Neural cell (in vitro differentiated cells): ENCODE measurements around the gene RAET1G. TPM values are rescaled to one million over a fixed set of nuclear protein-coding genes. Genes with fewer than 3 reads are reported as not detected.
"Not testable (repeated sequence)": the region's sequence is repeated elsewhere in the genome, so short reads cannot be mapped to it uniquely, and the experiment has no call there.

ENCODE experiments used
- H2AFZ ChIP-seq: fragments of 200-600, 300-800 bp; sonication (generic), shearing (Covaris generic); 2 replicates; pipeline ENCODE4 v1.6.0; 2014; ENCODE audit warnings: low read depth, mild to moderate bottlenecking, antibody characterized with exemption, low read length, moderate library complexity
- H3F3A ChIP-seq: fragments of 200-600 bp; shearing (Covaris generic); 2 replicates; pipeline ENCODE4 v1.6.1; 2016; ENCODE audit warnings: mild to moderate bottlenecking, moderate library complexity, mixed read lengths, antibody characterized with exemption, low read length; ENCODE audit not compliant: insufficient read depth, poor library complexity, severe bottlenecking
- H3K27ac ChIP-seq: fragments of 200-600, 300-800 bp; sonication (generic), shearing (Covaris generic); 2 replicates; pipeline ENCODE4 v1.5.1; 2014; ENCODE audit warnings: mild to moderate bottlenecking, low read length, moderate library complexity
- H3K27me3 ChIP-seq: fragments of 300-800, 200-600 bp; sonication (generic), shearing (Covaris generic); 2 replicates; pipeline ENCODE4 v1.6.0; 2014; ENCODE audit warnings: mild to moderate bottlenecking, low read depth, low read length, moderate library complexity; ENCODE audit not compliant: insufficient read depth
- H3K36me3 ChIP-seq: fragments of 300-800, 200-600 bp; sonication (generic), shearing (Covaris generic); 2 replicates; pipeline ENCODE4 v1.5.1; 2014; ENCODE audit warnings: mild to moderate bottlenecking, antibody characterized with exemption, low read length, moderate library complexity; ENCODE audit not compliant: insufficient read depth
- H3K4me2 ChIP-seq: fragments of 300-800, 200-600 bp; sonication (generic), shearing (Covaris generic); 2 replicates; pipeline ENCODE4 v1.6.0; 2014; ENCODE audit warnings: mild to moderate bottlenecking, low read length
- H3K4me3 ChIP-seq: fragments of 300-800, 200-600 bp; sonication (generic), shearing (Covaris generic); 2 replicates; pipeline ENCODE4 v1.5.1; 2014; ENCODE audit warnings: mild to moderate bottlenecking, low read length, moderate library complexity
- H3K79me2 ChIP-seq: fragments of 200-600 bp; shearing (Covaris generic); replicated peaks from 2 replicates; pipeline ENCODE4 v1.6.0; 2014; ENCODE audit warnings: mild to moderate bottlenecking, low read length, moderate library complexity; ENCODE audit not compliant: insufficient read depth
- H3K9ac ChIP-seq: fragments of 300-800, 200-600 bp; sonication (generic), shearing (Covaris generic); 2 replicates; pipeline ENCODE4 v1.6.1; 2016; ENCODE audit warnings: mild to moderate bottlenecking, low read length, mixed read lengths
- H3K9me2 ChIP-seq: fragments of 200-600 bp; shearing (Covaris generic); 2 replicates; pipeline ENCODE4 v1.6.1; 2016; ENCODE audit warnings: mild to moderate bottlenecking, low read length, mixed read lengths; ENCODE audit not compliant: insufficient read depth
- H3K9me3 ChIP-seq: fragments of 200-600, 300-800 bp; sonication (generic), shearing (Covaris generic); 2 replicates; pipeline ENCODE4 v1.6.1; 2016; ENCODE audit warnings: mild to moderate bottlenecking, mixed run types, low read length, moderate library complexity, mixed read lengths
- H4K20me1 ChIP-seq: fragments of 200-600 bp; shearing (Covaris generic); 2 replicates; pipeline ENCODE4 v1.6.1; 2016; ENCODE audit warnings: mild to moderate bottlenecking, mixed run types; ENCODE audit not compliant: insufficient read depth
- EP300 ChIP-seq: fragments of 450-650 bp; conservative IDR thresholded peaks from 2 replicates; pipeline ENCODE4 v1.6.1; 2014; ENCODE audit warnings: antibody characterized with exemption, mild to moderate bottlenecking, moderate library complexity; ENCODE audit not compliant: poor library complexity, severe bottlenecking
- EZH2 ChIP-seq: fragments of 200-600, 300-800 bp; shearing (Covaris generic), sonication (generic); IDR thresholded peaks from 2 replicates; pipeline ENCODE4 v1.6.1; 2014; ENCODE audit warnings: antibody characterized with exemption, low read length, borderline replicate concordance, mild to moderate bottlenecking; ENCODE audit not compliant: insufficient read depth, poor library complexity, severe bottlenecking
- MXI1 ChIP-seq: fragments of 450-650 bp; conservative IDR thresholded peaks from 2 replicates; pipeline ENCODE4 v1.6.1; 2014; ENCODE audit warnings: antibody characterized with exemption, mild to moderate bottlenecking; ENCODE audit not compliant: poor library complexity, severe bottlenecking
- POLR2AphosphoS5 ChIP-seq: IDR thresholded peaks from 2 replicates; pipeline ENCODE4 v1.6.1; 2012
- RAD21 ChIP-seq: fragments of 450-650 bp; conservative IDR thresholded peaks from 2 replicates; pipeline ENCODE4 v1.6.1; 2014; ENCODE audit warnings: antibody characterized with exemption, mild to moderate bottlenecking, moderate library complexity
- SMC3 ChIP-seq: fragments of 450-650 bp; conservative IDR thresholded peaks from 2 replicates; pipeline ENCODE4 v1.6.1; 2014; ENCODE audit warnings: antibody characterized with exemption, mild to moderate bottlenecking, moderate library complexity; ENCODE audit not compliant: poor library complexity
- TAF1 ChIP-seq: IDR thresholded peaks from 2 replicates; pipeline ENCODE4 v1.6.1; 2012; ENCODE audit warnings: low read depth
- polyA plus RNA-seq: library from polyadenylated mRNA; depleted of rRNA; stranded (reverse); fragments of >200 nt; gene quantifications from 2 replicates; pipeline ENCODE4 v1.2.3, GENCODE V29; 2014
- TF ChIP-seq, protein P1 (sequence below): IDR thresholded peaks from 2 replicates; pipeline ENCODE4 v1.6.1; 2012; ENCODE audit warnings: borderline replicate concordance
- TF ChIP-seq, protein P2 (sequence below): fragments of 450-650 bp; IDR thresholded peaks from 2 replicates; pipeline ENCODE4 v1.5.1; 2014; ENCODE audit warnings: antibody characterized with exemption, mild to moderate bottlenecking, moderate library complexity; ENCODE audit not compliant: poor library complexity, severe bottlenecking

RAET1G gene
- polyA plus RNA-seq, 1 donor from 2014 or later: not detected

DNA sequence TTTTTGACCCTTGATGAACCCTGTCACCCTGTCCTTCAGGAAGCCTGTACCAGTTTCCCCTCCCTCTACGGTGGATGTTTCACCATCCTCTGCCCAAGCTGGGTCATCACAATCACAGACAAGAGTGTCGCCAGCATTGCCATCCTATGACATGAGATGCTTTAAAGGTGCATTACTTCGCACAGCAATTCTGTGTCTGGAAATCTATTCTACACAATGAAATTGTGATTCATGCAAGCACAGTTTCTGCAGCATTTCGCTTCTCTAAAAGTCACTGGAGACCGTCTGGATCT lies 16.4 kb upstream of the RAET1G start (continued):
- no peak for TF ChIP-seq MXI1

DNA sequence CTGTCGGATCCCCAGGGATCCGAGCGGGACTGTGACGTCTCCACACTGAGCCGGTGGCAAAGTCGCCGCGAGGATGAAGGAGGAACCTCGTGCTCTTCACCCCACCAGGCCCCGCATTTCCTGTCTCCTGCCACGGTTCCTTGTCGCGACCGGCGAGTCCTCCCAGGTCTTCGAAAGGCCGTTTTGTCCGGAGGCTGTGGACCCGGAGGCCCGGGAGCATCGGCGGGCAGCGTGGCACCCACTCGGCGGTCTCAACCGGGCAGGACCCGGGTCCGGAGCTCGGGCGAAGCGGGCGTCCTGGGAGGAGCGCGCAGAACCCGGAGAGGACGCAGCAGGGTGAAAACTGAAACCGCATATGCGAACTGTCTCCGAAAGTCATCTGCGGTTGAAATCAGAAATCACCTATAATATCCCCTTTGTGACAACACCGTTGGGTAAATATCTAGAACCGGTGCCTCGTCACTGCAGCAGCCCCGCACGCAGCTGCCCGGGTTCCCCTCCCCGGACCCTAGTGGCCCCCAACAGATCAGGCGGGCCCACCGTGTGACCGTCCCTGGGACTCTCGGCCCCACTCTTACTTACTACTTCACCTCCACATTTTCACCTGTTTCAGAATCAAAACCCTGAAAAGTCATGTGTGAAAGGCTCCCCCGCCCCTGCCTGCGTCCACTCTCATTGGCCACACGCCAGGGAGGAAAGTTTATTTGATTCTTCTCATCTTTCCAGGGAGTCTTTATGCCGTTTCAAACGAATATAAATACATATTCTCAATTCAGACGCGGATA lies 15.8 kb upstream of the RAET1G start:
- Histone ChIP-seq H3K27me3 (peaks cover 87% of the 10 kb centered on the region), H3K4me2 (no peak overlapping the region), H3K9me2 (no peaks in the 10 kb centered on the region), H3K9me3 (no peaks in the 10 kb centered on the region), H3K9ac (no peak overlapping the region), H3K27ac (no peak overlapping the region), H3K79me2 (no peaks in the 10 kb centered on the region), H3K4me3 (peak overlapping the region; percentile 54), H3K36me3 (no peaks in the 10 kb centered on the region), H2AFZ (no peak overlapping the region), H3F3A (no peaks in the 10 kb centered on the region), H4K20me1 (no peaks in the 10 kb centered on the region)
- peak; percentile 34 for TF ChIP-seq POLR2AphosphoS5
- TF ChIP-seq EP300: no peak
- peak; percentile 75 for TF ChIP-seq EZH2

DNA sequence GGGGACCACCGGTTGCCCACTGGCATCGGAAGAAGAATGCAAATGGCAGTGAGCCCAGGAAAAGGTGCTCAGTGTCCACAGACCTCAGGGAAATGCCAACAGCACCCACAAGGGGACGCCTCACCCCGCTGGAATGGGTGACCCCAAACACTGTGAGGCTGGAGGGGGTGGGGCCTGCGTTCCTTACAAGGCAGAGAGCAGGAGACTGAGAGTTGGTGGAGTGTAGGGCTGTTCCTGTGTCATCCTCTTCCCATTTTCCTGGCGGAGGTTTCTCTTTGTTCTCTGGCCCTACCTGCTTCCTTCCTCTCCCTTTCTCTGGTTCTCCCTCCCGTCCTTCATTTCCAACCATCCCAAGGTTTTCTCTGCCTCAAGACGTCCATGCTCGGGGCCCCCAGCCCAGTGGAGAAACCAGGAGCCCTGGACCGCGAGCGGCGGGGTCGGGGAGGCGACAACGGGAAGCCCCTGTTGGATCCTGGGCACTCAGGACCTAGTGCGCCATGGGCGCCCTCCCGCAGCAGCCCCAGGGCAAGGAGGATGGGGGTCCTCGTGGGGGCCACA lies 15.2 kb upstream of the RAET1G start:
- H3K79me2 ChIP-seq, H3K36me3 ChIP-seq, H3K9me3 ChIP-seq, H3K27ac ChIP-seq, H3K9ac ChIP-seq, H2AFZ ChIP-seq, H4K20me1 ChIP-seq, H3K9me2 ChIP-seq, H3F3A ChIP-seq, H3K4me2 ChIP-seq: not testable (repeated sequence)
- H3K4me3 ChIP-seq: peak overlapping the region; percentile 54
- peaks cover 90% of the 10 kb centered on the region for H3K27me3 ChIP-seq

DNA sequence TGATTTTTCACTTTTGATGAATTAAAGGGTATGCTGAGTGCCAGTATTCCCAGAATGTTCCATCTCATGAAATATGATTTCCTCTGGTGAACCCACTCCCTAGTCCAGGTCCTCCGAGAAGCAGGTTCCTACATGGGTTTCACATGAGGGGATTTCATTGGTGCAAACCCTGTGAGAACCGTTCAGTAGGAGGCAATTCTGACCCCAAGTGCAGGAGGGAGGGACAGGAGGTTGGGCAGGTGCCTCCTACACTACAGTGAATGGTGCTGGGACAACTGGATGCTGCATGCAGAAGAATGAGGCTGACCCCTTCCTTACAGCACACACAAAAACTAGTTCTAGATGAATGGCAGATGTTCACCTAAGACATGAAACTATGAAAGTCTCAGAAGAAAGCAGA lies 13.8 kb upstream of the RAET1G start:
- Histone ChIP-seq H3K9ac (no peak overlapping the region), H3K4me2 (no peak overlapping the region), H3K27me3 (peaks cover 86% of the 10 kb centered on the region), H4K20me1 (no peaks in the 10 kb centered on the region), H2AFZ (no peak overlapping the region), H3K9me3 (no peaks in the 10 kb centered on the region), H3K4me3 (no peak overlapping the region), H3K79me2 (no peaks in the 10 kb centered on the region), H3K9me2 (no peaks in the 10 kb centered on the region), H3K36me3 (no peaks in the 10 kb centered on the region), H3K27ac (no peak overlapping the region), H3F3A (no peaks in the 10 kb centered on the region)
- TF ChIP-seq TAF1 (no peak), EZH2 (no peak), EP300 (no peak), SMC3 (no peak), MXI1 (no peak), POLR2AphosphoS5 (no peak), RAD21 (no peak)
- TF ChIP-seq, protein P1, sequence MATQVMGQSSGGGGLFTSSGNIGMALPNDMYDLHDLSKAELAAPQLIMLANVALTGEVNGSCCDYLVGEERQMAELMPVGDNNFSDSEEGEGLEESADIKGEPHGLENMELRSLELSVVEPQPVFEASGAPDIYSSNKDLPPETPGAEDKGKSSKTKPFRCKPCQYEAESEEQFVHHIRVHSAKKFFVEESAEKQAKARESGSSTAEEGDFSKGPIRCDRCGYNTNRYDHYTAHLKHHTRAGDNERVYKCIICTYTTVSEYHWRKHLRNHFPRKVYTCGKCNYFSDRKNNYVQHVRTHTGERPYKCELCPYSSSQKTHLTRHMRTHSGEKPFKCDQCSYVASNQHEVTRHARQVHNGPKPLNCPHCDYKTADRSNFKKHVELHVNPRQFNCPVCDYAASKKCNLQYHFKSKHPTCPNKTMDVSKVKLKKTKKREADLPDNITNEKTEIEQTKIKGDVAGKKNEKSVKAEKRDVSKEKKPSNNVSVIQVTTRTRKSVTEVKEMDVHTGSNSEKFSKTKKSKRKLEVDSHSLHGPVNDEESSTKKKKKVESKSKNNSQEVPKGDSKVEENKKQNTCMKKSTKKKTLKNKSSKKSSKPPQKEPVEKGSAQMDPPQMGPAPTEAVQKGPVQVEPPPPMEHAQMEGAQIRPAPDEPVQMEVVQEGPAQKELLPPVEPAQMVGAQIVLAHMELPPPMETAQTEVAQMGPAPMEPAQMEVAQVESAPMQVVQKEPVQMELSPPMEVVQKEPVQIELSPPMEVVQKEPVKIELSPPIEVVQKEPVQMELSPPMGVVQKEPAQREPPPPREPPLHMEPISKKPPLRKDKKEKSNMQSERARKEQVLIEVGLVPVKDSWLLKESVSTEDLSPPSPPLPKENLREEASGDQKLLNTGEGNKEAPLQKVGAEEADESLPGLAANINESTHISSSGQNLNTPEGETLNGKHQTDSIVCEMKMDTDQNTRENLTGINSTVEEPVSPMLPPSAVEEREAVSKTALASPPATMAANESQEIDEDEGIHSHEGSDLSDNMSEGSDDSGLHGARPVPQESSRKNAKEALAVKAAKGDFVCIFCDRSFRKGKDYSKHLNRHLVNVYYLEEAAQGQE: no peak
- TF ChIP-seq, protein P2, sequence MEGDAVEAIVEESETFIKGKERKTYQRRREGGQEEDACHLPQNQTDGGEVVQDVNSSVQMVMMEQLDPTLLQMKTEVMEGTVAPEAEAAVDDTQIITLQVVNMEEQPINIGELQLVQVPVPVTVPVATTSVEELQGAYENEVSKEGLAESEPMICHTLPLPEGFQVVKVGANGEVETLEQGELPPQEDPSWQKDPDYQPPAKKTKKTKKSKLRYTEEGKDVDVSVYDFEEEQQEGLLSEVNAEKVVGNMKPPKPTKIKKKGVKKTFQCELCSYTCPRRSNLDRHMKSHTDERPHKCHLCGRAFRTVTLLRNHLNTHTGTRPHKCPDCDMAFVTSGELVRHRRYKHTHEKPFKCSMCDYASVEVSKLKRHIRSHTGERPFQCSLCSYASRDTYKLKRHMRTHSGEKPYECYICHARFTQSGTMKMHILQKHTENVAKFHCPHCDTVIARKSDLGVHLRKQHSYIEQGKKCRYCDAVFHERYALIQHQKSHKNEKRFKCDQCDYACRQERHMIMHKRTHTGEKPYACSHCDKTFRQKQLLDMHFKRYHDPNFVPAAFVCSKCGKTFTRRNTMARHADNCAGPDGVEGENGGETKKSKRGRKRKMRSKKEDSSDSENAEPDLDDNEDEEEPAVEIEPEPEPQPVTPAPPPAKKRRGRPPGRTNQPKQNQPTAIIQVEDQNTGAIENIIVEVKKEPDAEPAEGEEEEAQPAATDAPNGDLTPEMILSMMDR: no peak
